DMS153 (cell line): ENCODE data around the gene CASP1.

ENCODE experiments used
- DNase-seq: peaks from one replicate; lab custom pipeline; 2025; lab: John Stamatoyannopoulos, UW

Gene CASP1

GRCh38 chr11:104984808-104985207, 50.1 kb downstream of the CASP1 start:
- DNase-seq = no peak

GRCh38 chr11:104979839-104980238, 55.1 kb downstream of the CASP1 start:
- DNase-seq = no peak
